Measurements from ENCODE around the gene RPS15. TPM values are rescaled to one million over a fixed set of nuclear protein-coding genes. Genes with fewer than 3 reads are reported as not detected.

RPS15 gene
- total and polyA plus RNA-seq, 5 donors, result 635 to 1,857 (median 701) TPM

DNA sequence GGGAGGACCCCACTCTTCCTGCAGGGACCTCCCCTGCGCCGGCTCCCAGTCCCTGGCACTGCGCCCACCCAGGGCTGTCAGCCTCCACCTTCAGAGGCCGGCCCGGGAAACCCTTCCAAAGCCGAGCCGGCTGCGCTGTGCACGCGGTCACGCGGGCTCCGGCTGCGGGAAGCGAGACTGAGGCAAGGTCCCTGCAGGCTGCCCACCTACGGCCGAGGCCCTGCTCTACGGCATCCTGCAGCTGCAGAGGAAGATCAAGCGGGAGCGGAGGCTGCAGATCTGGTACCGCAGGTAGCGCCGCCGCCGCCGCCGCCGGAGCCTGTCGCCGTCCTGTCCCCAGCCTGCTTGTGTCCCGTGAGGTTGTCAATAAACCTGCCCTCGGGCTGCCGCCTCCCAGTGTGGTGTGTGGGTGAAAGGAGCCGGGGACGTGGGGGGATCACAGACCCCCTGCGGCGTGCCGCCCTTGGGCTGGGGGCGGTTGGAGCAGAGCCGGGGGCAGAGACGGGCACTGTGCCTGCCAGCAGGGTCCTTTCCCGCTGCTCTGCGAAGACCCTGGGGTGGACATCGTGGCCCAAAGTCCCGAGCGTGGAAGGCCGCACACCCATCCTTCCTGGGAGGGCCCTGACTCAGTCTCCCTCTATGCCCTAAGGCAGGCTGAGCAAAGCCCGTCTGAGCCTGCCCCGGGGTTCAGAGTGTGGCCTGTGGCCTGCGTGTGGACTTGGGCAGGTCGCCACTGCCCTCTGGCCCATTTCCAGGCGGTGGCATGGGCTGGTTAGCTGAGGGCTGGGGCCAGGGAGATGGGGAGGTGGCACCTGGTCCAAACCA lies 42.8 kb upstream of the RPS15 start:
- ATAC-seq, result peak in 1 of 2 donors; percentile 0
- peaks cover 6% of the 10 kb centered on the region for H3K4me1 ChIP-seq (ENCODE audit: control insufficient read depth, insufficient read depth, low read length)
- no peaks in the 10 kb centered on the region for H3K9me3 ChIP-seq (ENCODE audit: control insufficient read depth, low read length)
- H3K27ac ChIP-seq (ENCODE audit: low read length), result no peak overlapping the region
- peak in 1 of 3 donors; percentile 62 for DNase-seq
- 81% methylated on average over 52 of the region's 52 CpGs for WGBS
- no peaks in the 10 kb centered on the region for H3K27me3 ChIP-seq (ENCODE audit: control insufficient read depth, insufficient read depth)
- intact Hi-C loops (cut with DNase I), result no loop called here
- H3K4me3 ChIP-seq (ENCODE audit: low read length), result no peak overlapping the region

DNA sequence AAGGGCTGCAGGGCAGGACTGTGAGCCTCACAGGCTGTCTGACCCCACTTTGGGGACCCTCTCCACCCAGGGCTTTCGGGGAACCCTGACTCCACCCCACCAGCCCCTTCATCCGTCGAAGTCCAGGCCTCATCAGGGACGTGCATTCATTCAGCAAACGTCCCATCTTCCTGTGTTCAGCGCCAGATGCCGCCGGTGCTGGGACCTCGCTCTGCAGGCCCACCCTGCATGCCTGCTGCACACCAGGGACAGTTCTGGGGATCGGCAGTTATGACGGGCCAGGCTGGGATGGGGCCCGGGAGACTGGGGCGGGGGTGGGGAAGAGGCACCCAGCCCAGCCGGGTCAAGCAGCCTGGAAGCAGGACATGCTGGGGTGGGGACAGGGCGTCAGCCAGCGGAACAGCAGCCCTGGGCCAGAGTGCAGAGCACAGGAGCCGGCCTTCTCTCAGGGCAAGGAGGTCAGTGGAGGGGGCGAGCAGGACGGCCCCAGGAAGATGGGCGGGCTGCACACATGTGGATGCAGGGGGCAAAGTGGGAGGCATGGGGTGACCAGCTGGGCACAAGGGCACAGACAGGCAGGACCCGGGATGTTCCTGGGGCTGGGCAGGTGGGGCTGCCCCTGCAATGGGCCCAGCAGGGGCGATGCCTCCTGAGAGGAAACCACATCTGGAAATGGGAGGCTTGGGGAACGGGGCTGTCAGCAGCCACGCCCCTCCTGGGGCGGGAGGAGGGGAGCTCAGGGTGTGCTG lies 42.0 kb upstream of the RPS15 start:
- intact Hi-C loops (cut with DNase I), result no loop called here
- peak; percentile 23 to 29 for ATAC-seq
- no peak overlapping the region for H3K27ac ChIP-seq (ENCODE audit: low read length)

DNA sequence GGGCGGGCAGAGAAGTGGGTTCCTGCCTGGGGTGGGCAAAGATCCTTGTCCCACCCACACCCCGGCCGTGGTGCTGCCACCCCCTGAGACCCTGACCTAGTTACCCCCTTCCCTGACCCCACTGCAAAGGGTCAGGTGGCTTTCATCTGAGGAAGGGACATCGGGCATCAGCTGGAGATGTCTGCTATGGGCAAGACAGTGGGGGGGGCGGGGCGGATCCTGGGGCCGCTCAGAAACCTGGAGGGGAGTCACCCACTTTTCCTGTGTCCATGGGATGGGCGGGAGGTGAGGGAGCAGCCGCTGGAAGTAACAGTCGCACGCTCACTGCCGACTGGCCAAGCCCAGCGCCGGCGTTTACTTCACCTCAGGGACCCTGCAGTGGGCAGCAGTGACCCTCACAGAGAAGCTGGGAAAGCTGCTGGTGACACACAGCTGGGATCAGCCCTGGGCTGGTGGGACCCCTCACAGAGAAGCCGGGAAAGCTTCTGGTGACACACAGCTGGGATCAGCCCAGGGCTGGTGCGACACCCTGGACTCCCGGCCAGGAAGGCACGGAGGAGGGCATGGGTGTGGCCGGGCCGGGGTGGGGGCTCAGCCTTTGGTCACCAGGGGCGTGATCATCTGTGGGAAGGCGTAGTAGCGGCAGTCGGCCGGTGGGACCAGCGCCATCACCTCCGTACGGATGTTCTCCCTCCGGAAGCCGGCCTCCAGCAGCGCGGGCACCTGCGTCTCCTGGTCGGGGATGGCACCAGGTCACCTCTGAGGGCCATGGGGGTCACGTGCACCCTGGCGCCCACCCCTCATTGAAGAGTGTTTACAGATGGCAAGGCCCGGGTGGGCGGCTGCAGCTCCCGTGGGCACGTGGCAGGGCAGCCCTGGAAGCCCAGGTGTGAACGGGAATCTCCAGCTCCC lies 41.2 kb upstream of the RPS15 start:
- no peak for ATAC-seq

More for the DNA sequence above, 42.0 kb upstream of the RPS15 start:
- Histone ChIP-seq H3K4me3 (ENCODE audit: low read length) (no peak overlapping the region), H3K4me1 (ENCODE audit: control insufficient read depth, insufficient read depth, low read length) (peaks cover 6% of the 10 kb centered on the region), H3K9me3 (ENCODE audit: control insufficient read depth, low read length) (no peaks in the 10 kb centered on the region), H3K27me3 (ENCODE audit: control insufficient read depth, insufficient read depth) (no peaks in the 10 kb centered on the region)
- DNase-seq, result peak; percentile 44 to 80 (median 77)
- 32% methylated on average over 25 of the region's 25 CpGs for WGBS

DNA sequence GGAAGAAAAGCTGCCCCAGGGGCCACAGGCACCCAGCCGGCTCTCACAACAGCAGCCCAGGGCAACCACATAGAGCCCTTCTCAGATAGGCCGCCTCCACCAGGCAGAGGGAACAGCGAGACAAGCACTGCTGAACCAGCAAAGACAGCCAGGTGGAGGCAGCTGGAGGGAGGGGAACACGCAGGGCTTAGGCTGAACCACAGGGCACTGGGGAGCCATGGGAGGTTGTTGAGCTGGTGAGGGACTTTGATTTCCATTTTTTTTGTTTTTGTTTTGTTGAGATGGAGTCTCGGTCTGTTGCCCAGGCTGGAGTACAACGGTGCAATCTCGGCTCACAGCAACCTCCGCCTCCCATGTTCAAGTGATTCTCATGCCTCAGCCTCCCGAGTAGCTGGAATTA lies 40.4 kb upstream of the RPS15 start:
- no peak overlapping the region for H3K4me3 ChIP-seq (ENCODE audit: low read length)
- intact Hi-C loops (cut with DNase I), result no loop called here
- H3K27ac ChIP-seq (ENCODE audit: low read length), result no peak overlapping the region
- ATAC-seq (no peak), DNase-seq (no peak)
- peaks cover 6% of the 10 kb centered on the region for H3K4me1 ChIP-seq (ENCODE audit: control insufficient read depth, insufficient read depth, low read length)
- H3K9me3 ChIP-seq (ENCODE audit: control insufficient read depth, low read length), result no peaks in the 10 kb centered on the region
- WGBS, result 94% methylated on average over 9 of the region's 9 CpGs
- no peaks in the 10 kb centered on the region for H3K27me3 ChIP-seq (ENCODE audit: control insufficient read depth, insufficient read depth)

More for the DNA sequence above, 41.2 kb upstream of the RPS15 start:
- intact Hi-C loops (cut with DNase I), result no loop called here
- H3K4me1 ChIP-seq (ENCODE audit: control insufficient read depth, insufficient read depth, low read length), result peaks cover 6% of the 10 kb centered on the region
- no peak overlapping the region for H3K27ac ChIP-seq (ENCODE audit: low read length)
- WGBS, result 70% methylated on average over 42 of the region's 42 CpGs
- no peaks in the 10 kb centered on the region for H3K9me3 ChIP-seq (ENCODE audit: control insufficient read depth, low read length)
- no peaks in the 10 kb centered on the region for H3K27me3 ChIP-seq (ENCODE audit: control insufficient read depth, insufficient read depth)
- peak in 1 of 3 donors; percentile 49 for DNase-seq
- H3K4me3 ChIP-seq (ENCODE audit: low read length), result no peak overlapping the region

DNA sequence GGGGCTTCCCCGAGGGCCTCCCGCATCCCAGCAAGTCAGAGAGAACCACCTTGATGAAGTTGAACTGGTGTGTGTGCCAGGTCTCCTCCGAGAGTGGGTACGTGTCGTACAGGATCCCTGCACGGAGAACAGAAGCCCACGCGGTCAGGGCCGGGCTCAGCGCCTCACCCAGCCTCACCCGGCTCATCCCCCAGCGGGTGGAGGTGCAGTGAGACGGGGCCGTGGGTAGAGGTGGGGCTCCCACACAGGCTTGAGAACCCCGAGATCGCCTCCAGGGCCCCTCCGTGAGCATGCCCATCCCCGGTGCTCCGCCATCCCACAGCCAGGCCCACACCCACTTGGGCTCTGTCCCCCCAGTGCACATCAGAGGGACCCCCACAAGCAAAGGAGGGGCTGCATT lies 39.1 kb upstream of the RPS15 start:
- intact Hi-C loops (cut with DNase I), result no loop called here
- Histone ChIP-seq H3K27ac (ENCODE audit: low read length) (no peak overlapping the region), H3K4me1 (ENCODE audit: control insufficient read depth, insufficient read depth, low read length) (peaks cover 6% of the 10 kb centered on the region), H3K9me3 (ENCODE audit: control insufficient read depth, low read length) (no peaks in the 10 kb centered on the region), H3K4me3 (ENCODE audit: low read length) (no peak overlapping the region), H3K27me3 (ENCODE audit: control insufficient read depth, insufficient read depth) (no peaks in the 10 kb centered on the region)
- WGBS, result 88% methylated on average over 19 of the region's 19 CpGs
- DNase-seq (no peak), ATAC-seq (no peak)

DNA sequence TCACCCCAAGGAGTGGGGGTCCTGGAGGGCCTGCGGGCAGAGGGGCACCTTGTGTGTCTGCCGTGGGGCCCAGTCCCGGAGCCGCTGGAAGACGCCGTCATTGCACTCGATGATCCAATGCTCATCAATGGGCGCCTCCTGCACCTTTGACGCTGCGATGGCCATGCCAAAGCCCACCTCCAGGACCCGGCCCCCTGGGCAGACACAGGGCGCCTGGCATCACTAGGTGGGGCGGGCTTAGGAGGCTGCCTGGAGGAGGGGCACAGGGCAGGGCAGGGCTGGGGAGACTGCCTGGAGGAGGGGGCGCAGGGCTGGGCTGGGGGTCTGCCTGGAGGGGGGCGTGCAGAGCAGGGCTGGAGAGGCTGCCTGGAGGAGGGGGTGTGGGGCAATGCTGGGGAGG lies 38.5 kb upstream of the RPS15 start:
- Histone ChIP-seq H3K27me3 (ENCODE audit: control insufficient read depth, insufficient read depth) (no peaks in the 10 kb centered on the region), H3K27ac (ENCODE audit: low read length) (no peak overlapping the region), H3K9me3 (ENCODE audit: control insufficient read depth, low read length) (no peaks in the 10 kb centered on the region), H3K4me1 (ENCODE audit: control insufficient read depth, insufficient read depth, low read length) (peaks cover 6% of the 10 kb centered on the region), H3K4me3 (ENCODE audit: low read length) (no peak overlapping the region)
- DNase-seq (peak in 1 of 3 donors; percentile 54), ATAC-seq (peak in 1 of 2 donors; percentile 1)
- intact Hi-C loops (cut with DNase I), result no loop called here
- WGBS, result 92% methylated on average over 15 of the region's 15 CpGs

DNA sequence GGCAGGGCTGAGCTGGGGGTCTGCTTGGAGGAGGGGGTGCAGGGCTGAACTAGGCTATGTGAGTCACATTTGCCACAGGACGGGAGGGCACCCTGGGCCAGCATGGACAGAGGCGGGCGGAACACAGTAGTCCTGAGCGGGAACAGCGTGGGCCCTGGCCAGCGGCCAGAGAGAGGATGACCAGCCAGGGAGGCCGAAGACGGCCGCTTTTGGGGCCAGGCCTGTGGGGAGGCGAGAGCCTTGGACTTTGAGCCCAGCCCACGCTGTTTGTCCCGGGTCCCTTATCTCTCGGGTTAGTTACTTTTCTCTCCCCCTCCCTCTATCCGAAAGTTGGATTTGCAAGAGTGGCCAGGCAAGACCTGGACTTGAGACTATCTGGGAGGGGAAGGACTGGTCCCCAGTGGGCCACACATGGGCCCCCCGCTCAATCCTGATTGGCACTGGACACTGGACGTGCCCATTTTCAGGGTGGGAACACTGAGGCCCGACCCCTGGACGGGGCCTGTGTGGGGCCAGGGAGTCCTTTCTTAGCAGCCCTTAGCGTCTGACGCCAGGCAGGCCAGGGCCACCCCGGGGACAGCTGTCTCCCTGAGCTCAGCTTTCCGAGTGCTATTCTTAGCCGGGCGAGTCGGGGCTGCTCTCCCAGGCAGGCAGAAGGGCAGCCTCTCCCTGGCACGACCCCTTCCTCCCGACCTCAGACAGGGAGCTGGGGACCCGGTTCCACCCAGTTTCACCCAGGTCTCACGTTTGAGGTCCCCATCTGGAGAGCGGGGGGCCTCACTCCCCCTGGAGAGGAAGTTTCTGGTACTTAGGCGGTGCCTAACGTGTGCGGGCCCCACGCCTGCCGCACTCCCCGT lies 37.7 kb upstream of the RPS15 start:
- Histone ChIP-seq H3K27me3 (ENCODE audit: control insufficient read depth, insufficient read depth) (no peaks in the 10 kb centered on the region), H3K9me3 (ENCODE audit: control insufficient read depth, low read length) (no peaks in the 10 kb centered on the region), H3K27ac (ENCODE audit: low read length) (peak overlapping the region; percentile 61), H3K4me1 (ENCODE audit: control insufficient read depth, insufficient read depth, low read length) (peaks cover 6% of the 10 kb centered on the region), H3K4me3 (ENCODE audit: low read length) (peak overlapping the region; percentile 64)
- 23% methylated on average over 36 of the region's 36 CpGs for WGBS
- ATAC-seq (peak; percentile 65 to 66), DNase-seq (peak; percentile 66 to 86 (median 86))
- intact Hi-C loops (cut with DNase I), result no loop called here

DNA sequence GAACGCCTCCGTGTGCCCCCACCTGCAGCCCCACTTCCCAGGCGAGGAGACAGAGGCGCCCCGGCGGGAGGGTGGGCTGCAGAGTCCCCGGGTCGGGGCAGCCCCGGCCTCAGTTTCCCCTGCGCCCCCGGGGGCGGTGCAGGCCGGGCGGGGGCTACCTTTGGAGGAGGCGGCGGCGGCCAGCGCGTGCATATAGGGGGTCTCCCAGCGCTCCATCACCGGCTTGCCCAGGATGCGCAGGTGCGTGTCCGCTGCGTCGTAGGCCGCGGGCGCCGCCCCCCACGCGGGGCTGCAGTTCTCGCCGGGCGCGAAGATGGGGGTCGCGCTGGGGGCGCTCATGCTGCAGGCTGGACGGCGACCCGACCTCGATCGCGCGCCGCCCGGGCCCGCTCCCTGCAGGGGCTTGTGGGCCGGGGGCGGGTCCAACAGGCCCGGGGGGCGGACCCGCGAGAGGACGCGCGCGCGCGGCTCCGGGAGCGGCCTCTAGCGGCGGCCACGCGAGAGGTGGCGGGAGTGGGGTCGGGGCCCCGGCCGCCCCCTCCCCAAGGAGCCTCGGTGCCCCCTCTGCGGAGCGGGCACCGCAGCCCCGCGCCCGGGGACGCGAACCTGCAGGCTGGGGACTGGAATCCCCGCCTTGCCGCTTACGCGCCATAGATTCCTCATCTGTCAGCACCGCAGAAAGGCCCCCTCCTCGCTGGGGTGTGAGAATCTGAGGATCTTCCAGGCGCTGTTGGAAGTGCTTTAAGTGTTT lies 36.9 kb upstream of the RPS15 start, which contains the start of gene GAMT:
GAMT (minus strand) TSS at position 405 of the 751 bp plus-strand sequence; CDS start at position 339, 66 bp downstream.
- 1% methylated on average over 87 of the region's 87 CpGs for WGBS
- ATAC-seq, result peak; percentile 47 to 65
- intact Hi-C loops (cut with DNase I), result no loop called here

DNA sequence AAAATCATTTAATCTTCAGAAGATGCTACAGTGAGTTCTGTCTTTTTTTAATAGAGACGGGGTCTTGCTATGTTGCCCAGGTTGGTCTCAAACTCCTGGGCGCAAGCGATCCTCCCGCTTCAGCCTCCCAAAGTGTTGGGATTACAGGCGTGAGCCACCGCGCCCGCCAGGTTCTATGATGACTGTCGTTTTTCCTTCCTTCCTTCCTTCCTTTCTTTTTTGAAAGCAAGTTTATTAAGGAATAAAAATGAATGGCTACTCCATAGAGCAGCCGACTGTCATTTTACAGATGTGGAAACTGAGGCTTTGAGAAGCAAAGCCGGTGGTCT lies 36.3 kb upstream of the RPS15 start:
- H3K27ac ChIP-seq (ENCODE audit: low read length), result no peak overlapping the region
- no peaks in the 10 kb centered on the region for H3K9me3 ChIP-seq (ENCODE audit: control insufficient read depth, low read length)
- intact Hi-C loops (cut with DNase I), result no loop called here
- no peaks in the 10 kb centered on the region for H3K27me3 ChIP-seq (ENCODE audit: control insufficient read depth, insufficient read depth)
- DNase-seq, result no peak
- no peak for ATAC-seq
- H3K4me1 ChIP-seq (ENCODE audit: control insufficient read depth, insufficient read depth, low read length), result peaks cover 3% of the 10 kb centered on the region
- WGBS, result 49% methylated on average over 11 of the region's 11 CpGs
- H3K4me3 ChIP-seq (ENCODE audit: low read length), result no peak overlapping the region

More for the DNA sequence above, 36.9 kb upstream of the RPS15 start, which contains the start of gene GAMT:
- Histone ChIP-seq H3K27me3 (ENCODE audit: control insufficient read depth, insufficient read depth) (no peaks in the 10 kb centered on the region), H3K9me3 (ENCODE audit: control insufficient read depth, low read length) (no peaks in the 10 kb centered on the region), H3K27ac (ENCODE audit: low read length) (peak within 1 kb of the TSS; percentile 61), H3K4me3 (ENCODE audit: low read length) (peak within 1 kb of the TSS; percentile 64), H3K4me1 (ENCODE audit: control insufficient read depth, insufficient read depth, low read length) (peaks cover 5% of the 10 kb centered on the region)
- DNase-seq, result peak; percentile 48 to 85 (median 82)

All from right cardiac atrium (tissue), 5 donors.